HG03521 (cell line): ENCODE results near the gene SGTA.
"Not testable (repeated sequence)": the region's sequence is repeated elsewhere in the genome, so short reads cannot be mapped to it uniquely, and the experiment has no call there.

Source experiments
- ATAC-seq: cut with Tn5 transposase; IDR thresholded peaks from one replicate; pipeline ENCODE4 v1.9.1; 2021; ENCODE audit warnings: mild to moderate bottlenecking, moderate library complexity; ENCODE audit not compliant: unreplicated experiment

Gene SGTA

GRCh38 chr19:2795827-2796658, 13.0 kb upstream of the SGTA start:
- ATAC-seq = no peak

- no peak for ATAC-seq
These were observed 10.5 kb upstream of the SGTA start for GRCh38 chr19:2793577-2793976.

GRCh38 chr19:2793126-2793525, 10.1 kb upstream of the SGTA start:
- no peak for ATAC-seq

GRCh38 chr19:2792666-2793065, 9.6 kb upstream of the SGTA start:
- not testable (repeated sequence) for ATAC-seq

GRCh38 chr19:2791876-2792275, 8.8 kb upstream of the SGTA start:
- ATAC-seq = no peak

- ATAC-seq = no peak
These were observed 8.4 kb upstream of the SGTA start for GRCh38 chr19:2791440-2791839.

DNA sequence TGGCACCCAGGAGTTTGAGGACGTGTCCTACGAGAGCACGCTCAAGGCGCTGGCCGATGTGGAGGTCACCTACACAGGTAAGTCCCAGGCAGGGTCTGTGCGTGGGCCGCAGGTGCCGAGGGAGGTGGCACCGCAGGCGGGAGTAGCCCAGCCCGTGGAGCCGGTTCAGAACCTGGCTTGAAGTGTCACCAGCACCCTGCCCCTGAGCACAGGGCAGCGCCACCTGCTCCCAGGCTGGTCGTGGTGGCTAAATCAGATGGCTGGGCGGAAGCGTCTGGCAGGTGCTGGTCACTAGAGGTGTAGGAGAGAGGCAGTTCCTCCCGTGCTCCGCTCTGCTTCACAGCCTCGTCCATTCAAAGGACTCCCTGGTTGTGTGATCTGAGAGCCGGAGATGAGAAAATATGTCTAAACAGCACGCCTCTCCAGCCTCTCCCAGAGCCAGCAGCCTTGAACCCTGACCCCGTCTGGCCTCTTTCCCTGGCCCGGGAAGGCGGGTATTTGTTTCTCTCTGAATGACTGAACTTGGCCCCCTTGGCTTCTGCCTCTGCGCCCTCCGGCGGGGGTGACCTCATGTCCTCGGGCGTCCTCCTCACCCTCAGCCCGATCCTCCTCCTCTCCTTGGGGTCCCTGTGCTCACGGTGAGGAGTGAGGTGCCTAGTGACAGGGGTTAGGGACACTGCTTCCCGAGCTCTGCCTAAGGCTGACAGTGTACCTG, 7.6 kb upstream of the SGTA start:
- no peak for ATAC-seq

DNA sequence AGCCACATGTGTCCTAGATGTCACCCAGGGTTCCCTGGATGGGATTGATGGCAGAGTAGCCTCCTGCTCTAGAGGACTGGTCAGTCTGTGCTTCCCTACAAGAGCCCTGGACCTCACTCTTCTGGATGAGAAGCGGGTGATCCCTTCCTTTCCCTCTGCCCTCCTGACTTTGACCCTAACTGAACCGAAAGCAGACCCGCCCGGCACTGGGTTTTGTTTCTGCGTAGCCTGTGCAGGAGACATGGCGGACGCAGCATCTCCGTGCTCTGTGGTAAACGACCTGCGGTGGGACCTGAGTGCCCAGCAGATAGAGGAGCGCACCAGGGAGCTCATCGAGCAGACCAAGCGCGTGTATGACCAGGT, 7.1 kb upstream of the SGTA start:
- no peak for ATAC-seq

DNA sequence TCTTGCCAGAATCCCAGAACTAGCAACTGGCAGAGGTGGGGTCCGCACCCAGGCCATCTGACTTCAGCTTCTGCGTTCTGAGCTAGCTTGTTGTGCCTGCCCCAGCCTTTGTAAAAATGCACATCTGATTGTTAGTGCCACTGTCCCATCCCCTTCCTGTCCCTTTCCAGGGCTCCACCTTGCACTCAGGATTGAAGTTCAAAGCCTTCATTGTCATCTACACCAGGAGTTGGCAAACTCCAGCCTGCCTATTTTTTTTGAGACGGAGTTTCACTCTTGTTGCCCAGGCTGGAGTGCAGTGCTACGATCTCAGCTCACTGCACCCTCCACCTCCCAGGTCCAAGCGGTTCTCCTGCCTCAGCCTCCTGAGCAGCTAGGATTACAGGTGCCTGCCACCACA, 5.2 kb upstream of the SGTA start:
- ATAC-seq = no peak

GRCh38 chr19:2787115-2787514, 4.0 kb upstream of the SGTA start:
- ATAC-seq = no peak

DNA sequence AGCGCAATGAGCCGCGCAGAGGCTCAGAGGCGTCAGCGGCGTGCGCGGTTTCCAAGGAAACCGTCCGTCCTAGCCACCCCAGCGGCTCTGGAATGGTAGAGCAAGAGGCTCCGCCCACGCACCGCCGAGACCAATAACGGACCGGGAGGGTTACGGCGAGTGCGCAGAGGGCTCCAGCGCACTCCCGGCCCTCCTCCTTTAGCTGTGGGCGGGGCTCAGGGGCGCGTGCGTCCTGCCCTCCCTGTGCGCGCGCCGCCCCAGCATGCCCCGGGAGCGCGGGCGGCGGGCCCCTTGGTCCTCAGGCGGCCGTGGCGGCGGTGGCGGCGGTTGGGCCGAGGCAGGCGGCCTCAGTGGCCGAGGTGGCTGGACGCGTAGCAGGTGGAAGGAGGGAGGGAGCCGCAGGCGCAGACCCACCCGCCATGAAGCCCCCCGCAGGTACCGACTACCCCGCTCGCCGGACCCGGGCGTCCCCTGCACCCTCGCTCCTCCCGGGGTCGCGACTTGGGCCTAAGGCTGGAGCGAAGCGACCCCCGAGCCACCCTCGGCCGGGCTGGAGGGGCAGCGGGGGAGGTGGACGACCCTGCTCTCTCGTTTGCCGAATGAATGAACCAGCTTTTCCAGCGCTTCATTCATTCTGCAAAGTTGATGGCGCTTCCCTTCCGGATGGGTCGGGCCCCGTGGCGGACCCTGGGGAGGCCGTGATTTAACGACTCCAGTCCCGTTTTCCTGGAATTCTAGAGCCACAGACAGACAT, 2.3 kb upstream of the SGTA start, which contains the start of gene THOP1:
THOP1 (plus strand) TSS at position 260 of the 754 bp plus-strand sequence; CDS start at position 420, 160 bp downstream.
- peak; percentile 62 for ATAC-seq

- ATAC-seq = no peak
These were observed 690 bp upstream of the SGTA start for GRCh38 chr19:2783781-2784145.

DNA sequence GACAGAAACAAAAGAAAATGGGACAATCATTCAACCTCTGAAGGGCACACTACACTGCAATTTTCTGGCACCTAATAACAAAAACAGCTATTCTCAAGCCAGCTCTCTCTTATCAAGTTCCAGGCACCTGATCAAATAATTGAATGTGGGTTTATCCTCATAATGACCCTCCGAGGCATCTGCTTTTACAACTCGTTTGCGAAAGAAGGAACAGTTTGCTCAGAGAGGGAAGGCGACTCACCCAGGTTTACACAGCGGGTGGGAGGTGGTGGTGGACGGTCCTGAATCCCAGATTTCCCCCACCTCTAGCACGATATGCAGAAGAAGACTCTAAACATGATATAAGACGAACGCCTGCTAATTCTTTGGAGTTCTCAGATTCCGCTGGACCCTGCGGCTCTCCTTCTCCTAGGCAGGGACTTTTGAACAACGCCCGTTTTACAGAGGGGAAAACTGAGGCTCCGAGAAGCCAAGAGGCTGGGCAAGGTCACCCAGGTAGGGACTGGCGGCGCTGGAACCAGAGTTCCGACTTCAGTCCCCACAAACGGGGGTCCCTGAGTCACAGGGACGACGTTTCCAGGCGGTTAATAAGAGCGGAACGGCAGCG, 641 bp downstream of the SGTA start:
- ATAC-seq = no peak

DNA sequence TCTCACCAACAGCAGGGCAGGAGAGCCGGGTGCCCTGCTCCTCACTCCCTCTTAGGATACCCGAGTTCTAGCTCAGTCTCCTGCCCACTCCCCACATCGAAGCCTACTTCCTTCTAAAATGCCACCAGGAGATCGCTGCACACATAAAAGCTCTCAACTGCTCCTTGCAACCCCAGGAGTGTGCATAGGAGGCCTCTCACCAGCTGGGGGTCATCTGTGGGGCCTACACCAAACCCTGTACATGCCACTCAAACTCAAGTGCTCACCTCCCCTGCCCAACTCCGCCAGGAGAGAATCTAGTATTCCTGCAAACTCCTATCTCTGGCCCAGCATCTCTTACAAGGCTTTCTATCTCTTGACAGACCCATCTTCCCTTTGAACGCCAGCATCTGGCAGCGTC, 2.8 kb downstream of the SGTA start:
- no peak for ATAC-seq

DNA sequence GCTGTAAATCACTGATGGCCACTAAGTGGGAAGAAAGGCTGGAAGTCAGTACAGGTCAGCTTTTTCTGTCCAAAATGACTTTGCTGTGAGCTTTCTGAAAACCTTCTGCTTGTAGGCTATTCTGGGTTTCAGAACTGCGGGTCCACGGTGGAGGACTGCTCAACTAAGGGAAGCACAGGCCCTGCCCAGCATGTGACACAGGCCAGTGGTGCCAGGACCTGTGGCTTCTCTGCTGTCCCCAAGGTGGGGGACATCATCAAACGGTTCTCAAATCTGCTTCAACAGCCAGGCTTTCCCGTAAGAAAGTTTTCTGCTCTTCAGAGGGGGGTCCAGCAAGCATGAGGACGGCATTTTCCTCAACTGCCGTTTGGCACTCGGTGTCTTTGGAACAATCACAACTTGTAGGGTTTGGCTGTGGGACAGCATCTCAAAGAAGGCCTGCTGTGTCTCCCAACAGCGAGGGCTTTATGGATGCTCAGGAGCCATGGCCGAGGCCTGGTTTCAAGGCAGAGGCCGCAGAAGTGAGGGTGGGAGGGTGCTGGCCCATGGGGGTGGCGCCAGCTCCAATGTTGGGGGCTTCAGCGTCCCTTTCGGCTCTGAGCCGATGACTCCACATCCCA, 3.8 kb downstream of the SGTA start:
- no peak for ATAC-seq

DNA sequence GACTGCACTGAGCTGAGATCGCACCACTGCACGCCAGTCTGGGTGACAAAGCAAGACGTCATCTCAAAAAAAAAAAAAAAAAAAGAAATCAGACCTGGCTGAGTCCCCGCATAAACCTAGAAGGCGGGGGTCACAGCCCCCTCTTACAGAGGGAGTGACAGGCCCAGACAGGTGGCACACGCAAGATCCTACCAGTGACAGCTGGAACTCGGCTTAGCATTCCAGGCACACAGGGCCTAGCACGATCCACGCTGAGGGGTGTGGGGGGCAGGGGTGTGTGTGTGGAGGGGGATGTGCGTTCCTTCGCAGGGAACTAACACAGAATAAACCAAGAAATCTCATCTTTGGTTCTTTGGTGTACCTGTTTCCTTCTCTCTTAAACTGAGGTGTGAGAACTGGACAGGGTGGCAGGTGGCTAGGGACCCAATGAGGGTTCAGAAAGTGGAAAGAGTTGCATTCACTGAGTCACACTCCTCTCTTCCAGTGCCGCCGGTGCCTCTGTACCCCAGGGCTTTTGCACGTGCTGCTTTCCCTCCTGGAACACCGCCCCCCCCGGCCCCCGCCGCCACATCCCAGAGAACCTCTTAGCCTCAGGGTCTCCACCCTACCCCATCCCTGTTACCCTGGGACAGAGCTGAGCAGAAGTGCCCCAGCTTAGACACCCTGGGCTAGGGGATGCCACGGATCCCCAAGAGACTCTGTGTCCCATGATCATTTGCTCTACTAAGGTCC, 5.0 kb downstream of the SGTA start:
- no peak for ATAC-seq

DNA sequence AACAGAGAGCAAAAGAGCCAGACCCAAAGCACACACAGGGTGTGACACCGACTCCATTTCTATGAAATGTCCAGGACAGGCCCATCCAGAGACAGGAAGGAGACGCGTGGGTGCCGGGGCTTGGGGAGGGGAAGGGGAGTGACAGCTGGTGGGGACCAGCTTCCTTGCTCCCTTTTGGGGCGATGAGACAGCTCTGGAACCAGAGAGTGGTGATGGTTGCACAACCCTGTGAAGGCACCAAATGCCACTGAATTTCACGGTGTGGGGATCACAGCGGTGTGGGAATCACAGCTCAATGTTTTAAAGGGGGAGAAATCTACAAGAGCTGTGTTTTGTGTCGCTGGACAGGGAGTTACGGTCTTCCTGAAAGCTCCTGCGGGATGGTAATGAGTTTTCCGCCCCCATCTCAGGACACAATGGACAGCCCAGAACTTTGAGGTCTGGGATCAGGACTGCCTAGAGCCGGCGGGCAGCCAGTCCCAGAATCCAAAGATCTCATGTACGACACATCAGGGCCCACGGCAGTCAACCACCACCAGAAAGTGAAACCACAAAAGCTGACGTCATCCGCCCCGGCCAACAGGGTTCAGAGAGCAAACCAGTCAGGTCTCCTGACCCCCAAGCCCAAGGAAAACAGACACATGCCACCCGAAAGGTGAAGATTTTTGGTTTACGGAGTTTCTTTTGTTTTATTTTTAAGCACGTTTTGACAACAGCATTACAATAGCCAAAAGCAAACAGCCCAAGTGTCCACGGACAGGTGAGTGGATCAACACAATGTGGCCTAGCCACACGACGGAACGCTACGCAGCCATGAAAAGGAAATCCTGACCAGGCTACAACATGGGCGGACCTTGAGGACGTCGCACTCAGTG, 7.3 kb downstream of the SGTA start:
- ATAC-seq = no peak

DNA sequence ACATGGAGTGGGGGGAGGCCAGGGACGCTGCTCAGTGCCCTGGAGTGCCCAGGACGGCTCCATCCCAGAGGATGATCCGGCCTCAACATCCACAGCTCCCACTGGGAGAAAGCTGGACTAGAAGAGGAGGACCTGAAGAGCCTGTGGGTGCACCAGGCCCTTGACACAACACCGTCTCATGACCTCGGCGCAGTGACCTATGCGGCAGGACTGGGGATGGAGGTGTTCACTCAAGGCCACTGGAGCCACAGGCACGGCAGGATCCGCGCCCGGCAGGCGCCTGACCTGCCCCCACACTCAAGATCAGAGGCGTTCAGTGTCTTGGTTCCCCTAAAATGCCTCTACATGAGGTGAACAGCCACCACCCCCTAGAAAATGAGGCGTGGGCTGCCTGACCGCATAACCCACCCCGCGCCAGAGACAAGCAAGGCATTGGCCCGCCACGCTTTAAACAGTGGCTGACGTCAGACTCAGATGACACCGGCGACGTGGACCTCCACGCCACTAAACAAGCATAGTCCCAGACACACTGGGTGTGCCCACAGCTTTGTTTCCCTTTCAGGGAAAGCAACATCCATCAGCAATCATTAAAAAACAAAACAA, 8.0 kb downstream of the SGTA start:
- ATAC-seq = no peak
